Gastrocnemius medialis (tissue), 4 donors: Measurements from ENCODE around the gene CERS6. TPM values are rescaled to one million over a fixed set of nuclear protein-coding genes. Genes with fewer than 3 reads are reported as not detected.

ENCODE experiments used
- ATAC-seq, 2 donors: fragments of 150-250 bp; one replicate each; pipeline ENCODE4 v1.9.1; 2016
- DNase-seq, 2 donors: peaks; one replicate each; pipeline ENCODE4 v3.0.0-alpha.2; 2019
- H3K27ac ChIP-seq, 4 donors: fragments of 200-600 bp; sonication (generic); 1 replicate in 1 of 4; 2 replicates in 3 of 4; pipeline ENCODE4 v1.5.1; 2016 to 2018; ENCODE audit warnings: mild to moderate bottlenecking in 2 of 4, moderate library complexity in 1 of 4
- H3K27me3 ChIP-seq, 3 donors: fragments of 200-600 bp; sonication (generic) in 2 of 3; 1 replicate in 1 of 3; 2 replicates in 2 of 3; pipeline versions ENCODE4 v1.5.1 to v1.6.0; 2016 to 2019; ENCODE audit warnings: mild to moderate bottlenecking in 1 of 3, moderate library complexity in 1 of 3
- H3K36me3 ChIP-seq, 2 donors: fragments of 200-600 bp; sonication (generic) in 1 of 2; one replicate each; pipeline ENCODE4 v1.5.1; 2017 to 2018
- H3K4me1 ChIP-seq, 2 donors: fragments of 200-600 bp; sonication (generic) in 1 of 2; one replicate each; pipeline ENCODE4 v1.5.1; 2016 to 2017; ENCODE audit warnings: mild to moderate bottlenecking in 2 of 2
- H3K4me3 ChIP-seq, 4 donors: fragments of 200-600 bp; sonication (generic) in 3 of 4; 1 replicate in 1 of 4; 2 replicates in 3 of 4; pipeline ENCODE4 v1.5.1; 2016 to 2019; ENCODE audit warnings: mild to moderate bottlenecking in 2 of 4
- H3K9me3 ChIP-seq, 3 donors: fragments of 200-600 bp; sonication (generic) in 2 of 3; 1 replicate in 1 of 3; 2 replicates in 2 of 3; pipeline ENCODE4 v1.5.1; 2016 to 2019
- CTCF ChIP-seq, 5 experiments: fragments of 450-650 bp in 3 of 5; fragments of 200-600 bp in 2 of 5; sonication (generic) in 2 of 5; IDR thresholded peaks in 4 of 5; conservative IDR thresholded peaks in 1 of 5; 1 replicate in 4 of 5; 2 replicates in 1 of 5; pipeline ENCODE4 v1.5.1; 2016 to 2019; ENCODE audit warnings: antibody characterized with exemption in 5 of 5, mild to moderate bottlenecking in 3 of 5, moderate library complexity in 3 of 5
- POLR2A ChIP-seq, 2 donors: fragments of 450-650 bp; IDR thresholded peaks; one replicate each; pipeline ENCODE4 v1.6.1; 2017; ENCODE audit warnings: antibody characterized with exemption in 2 of 2, mild to moderate bottlenecking in 2 of 2, moderate library complexity in 2 of 2
- in situ Hi-C, 4 donors: fragments of 200-750 bp; cut with MboI; loops; one replicate each; pipeline versions ENCODE4 v1.15.0 to v1.8.0; 2017; ENCODE audit warnings: low sequenced_read_pairs in 4 of 4
- intact Hi-C: fragments of 100-400 bp; cut with DNase I; formaldehyde crosslinking; loops from one replicate; pipeline ENCODE4 v1.15.1; 2023; ENCODE audit warnings: low total_unique reads
- total RNA-seq, 4 donors: library from RNA; depleted of rRNA; stranded (reverse); fragments of >200 nt; gene quantifications; one replicate each; pipeline versions ENCODE4 v1.1.0 to v1.2.3, GENCODE V29; 2016

CERS6 gene
- total RNA-seq, 4 donors from 2014 or later, result 11.9 to 18.0 (median 14.7) TPM

- Histone ChIP-seq H3K4me3 (no peak overlapping the region), H3K9me3 (no peaks in the 10 kb centered on the region), H3K27me3 (no peaks in the 10 kb centered on the region), H3K36me3 (no peaks in the 10 kb centered on the region), H3K27ac (peak overlapping the region in 2 of 4 donors; percentile 6 to 93), H3K4me1 (peaks cover 61 to 85% of the 10 kb centered on the region in 2 donors)
- ATAC-seq, result no peak
- TF ChIP-seq POLR2A (IDR thresholded peaks at IDR 0.05) (no peak), CTCF (IDR thresholded peaks at IDR 0.05 in 4 of 5, conservative IDR thresholded peaks at IDR 0.05 in 1 of 5) (no peak)
- intact Hi-C loops, result no loop called here
- in situ Hi-C loops, result no loop called here
- DNase-seq, result no peak
Observed at GRCh38 chr2:168525020-168525419, 68.9 kb downstream of the CERS6 start.

- H3K4me1 ChIP-seq, result peaks cover 65 to 91% of the 10 kb centered on the region in 2 donors
- in situ Hi-C loops (no loop called here), intact Hi-C loops (no loop called here)
- H3K27me3 ChIP-seq, result no peaks in the 10 kb centered on the region
- no peaks in the 10 kb centered on the region for H3K36me3 ChIP-seq
- H3K9me3 ChIP-seq, result no peaks in the 10 kb centered on the region
- H3K27ac ChIP-seq, result peak overlapping the region; percentile 63 to 93 (median 74)
- no peak for ATAC-seq
- no peak for TF ChIP-seq CTCF (IDR thresholded peaks at IDR 0.05 in 4 of 5, conservative IDR thresholded peaks at IDR 0.05 in 1 of 5)
- TF ChIP-seq POLR2A (IDR thresholded peaks at IDR 0.05), result no peak
- DNase-seq, result no peak
- peak overlapping the region in 1 of 4 donors; percentile 30 for H3K4me3 ChIP-seq
Observed at GRCh38 chr2:168525716-168526446, 69.8 kb downstream of the CERS6 start.

GRCh38 chr2:168526641-168527040, 70.6 kb downstream of the CERS6 start:
- H3K36me3 ChIP-seq, result no peaks in the 10 kb centered on the region
- H3K9me3 ChIP-seq, result no peaks in the 10 kb centered on the region
- intact Hi-C loops (no loop called here), in situ Hi-C loops (no loop called here)
- peak; percentile 93 to 98 for ATAC-seq
- H3K4me3 ChIP-seq, result peak overlapping the region in 2 of 4 donors; percentile 24 to 30
- TF ChIP-seq CTCF (IDR thresholded peaks at IDR 0.05 in 4 of 5, conservative IDR thresholded peaks at IDR 0.05 in 1 of 5) (no peak), POLR2A (IDR thresholded peaks at IDR 0.05) (no peak)
- DNase-seq, result peak; percentile 71 to 75
- H3K27me3 ChIP-seq, result no peaks in the 10 kb centered on the region
- H3K4me1 ChIP-seq, result peaks cover 60 to 88% of the 10 kb centered on the region in 2 donors
- peak overlapping the region; percentile 63 to 93 (median 74) for H3K27ac ChIP-seq

GRCh38 chr2:168528016-168528415, 71.9 kb downstream of the CERS6 start:
- H3K9me3 ChIP-seq, result no peaks in the 10 kb centered on the region
- DNase-seq (no peak), ATAC-seq (no peak)
- H3K27me3 ChIP-seq, result no peaks in the 10 kb centered on the region
- no peak for TF ChIP-seq CTCF (IDR thresholded peaks at IDR 0.05 in 4 of 5, conservative IDR thresholded peaks at IDR 0.05 in 1 of 5)
- intact Hi-C loops (no loop called here), in situ Hi-C loops (no loop called here)
- H3K4me1 ChIP-seq, result peaks cover 53 to 74% of the 10 kb centered on the region in 2 donors
- H3K36me3 ChIP-seq, result no peaks in the 10 kb centered on the region
- H3K4me3 ChIP-seq, result no peak overlapping the region
- H3K27ac ChIP-seq, result peak overlapping the region; percentile 38 to 93 (median 58)
